Sigmoid colon (tissue), 7 donors: Measurements from ENCODE around the gene BBS12. TPM values are rescaled to one million over a fixed set of nuclear protein-coding genes. Genes with fewer than 3 reads are reported as not detected.

Experiments
- DNase-seq: peaks from one replicate; pipeline ENCODE4 v3.0.0-alpha.2; 2019
- H3K27ac ChIP-seq, 4 donors: fragments of 200-600 bp; sonication (generic); one replicate each; pipeline ENCODE4 v1.5.1; 2016 to 2019; ENCODE audit warnings: mild to moderate bottlenecking in 1 of 4
- H3K27me3 ChIP-seq, 3 donors: fragments of 200-600 bp; sonication (generic); one replicate each; pipeline ENCODE4 v1.5.1; 2019; ENCODE audit warnings: mild to moderate bottlenecking in 1 of 3
- H3K36me3 ChIP-seq, 4 donors: fragments of 200-600 bp; sonication (generic); one replicate each; pipeline ENCODE4 v1.5.1; 2016 to 2019
- H3K4me1 ChIP-seq, 4 donors: fragments of 200-600 bp; sonication (generic); one replicate each; pipeline ENCODE4 v1.5.1; 2017 to 2019
- H3K4me3 ChIP-seq, 4 donors: fragments of 200-600 bp; sonication (generic); one replicate each; pipeline ENCODE4 v1.5.1; 2017 to 2019; ENCODE audit warnings: mild to moderate bottlenecking in 2 of 4, moderate library complexity in 1 of 4
- H3K9me3 ChIP-seq, 4 donors: fragments of 200-600 bp in 3 of 4; sonication (generic) in 3 of 4; one replicate each; pipeline versions ENCODE4 v1.5.1 to v1.6.1; 2013 to 2019
- CTCF ChIP-seq, 4 experiments: fragments of 450-650 bp in 3 of 4; fragments of 200-600 bp in 1 of 4; IDR thresholded peaks; one replicate each; pipeline ENCODE4 v1.5.1; 2016 to 2019; ENCODE audit warnings: antibody characterized with exemption in 4 of 4, mild to moderate bottlenecking in 3 of 4, moderate library complexity in 2 of 4
- EP300 ChIP-seq, 4 donors: sonication (generic); formaldehyde crosslinking; IDR thresholded peaks; one replicate each; pipeline ENCODE4 v1.6.1; 2017; ENCODE audit warnings: antibody characterized with exemption in 4 of 4
- POLR2A ChIP-seq, 2 donors: fragments of 450-650 bp; IDR thresholded peaks; one replicate each; pipeline ENCODE4 v1.6.1; 2016; ENCODE audit warnings: antibody characterized with exemption in 2 of 2, mild to moderate bottlenecking in 2 of 2, moderate library complexity in 2 of 2
- POLR2AphosphoS5 ChIP-seq, 4 donors: sonication (generic); formaldehyde crosslinking; IDR thresholded peaks; one replicate each; pipeline ENCODE4 v1.6.1; 2017; ENCODE audit warnings: antibody characterized with exemption in 4 of 4
- WGBS, 2 donors: extraction: QIAGEN DNeasy Blood & Tissue Kit; methylation state at CpG; one replicate each; pipeline ENCODE4 v1.1.7; 2013; 5-methylcytosine and 5-hydroxymethylcytosine counted together
- intact Hi-C: fragments of 100-400 bp; cut with DNase I; formaldehyde crosslinking; loops from one replicate; pipeline ENCODE4 v1.15.1; 2023
- polyA plus RNA-seq, 3 donors: library from polyadenylated mRNA; stranded (reverse); fragments of 200-250 nt; gene quantifications; one replicate each; pipeline ENCODE4 v1.2.3, GENCODE V29; 2013
- total RNA-seq, 4 donors: library from RNA; depleted of rRNA; stranded (reverse); fragments of >200 nt; gene quantifications; one replicate each; pipeline ENCODE4 v1.1.0, GENCODE V29; 2016
- donor health status: healthy with polysubstance abuse.
- donor health status: Bipolar disorder and iron deficiency.
- donor health status: healthy.

The BBS12 gene
- total and polyA plus RNA-seq, 7 donors: 1.8 to 5.1 (median 3.4) TPM

GRCh38 chr4:122787940-122788339 is 55.4 kb downstream of the BBS12 start:
- no peak for TF ChIP-seq EP300 (IDR thresholded peaks at IDR 0.05)
- TF ChIP-seq POLR2A (IDR thresholded peaks at IDR 0.05): no peak
- TF ChIP-seq CTCF (IDR thresholded peaks at IDR 0.05): no peak
- TF ChIP-seq POLR2AphosphoS5 (IDR thresholded peaks at IDR 0.05): no peak
- Histone ChIP-seq H3K27ac (no peak overlapping the region), H3K4me3 (no peak overlapping the region), H3K9me3 (no peaks in the 10 kb centered on the region), H3K27me3 (no peaks in the 10 kb centered on the region), H3K36me3 (no peaks in the 10 kb centered on the region), H3K4me1 (peaks cover 0 to 15% (median 14%) of the 10 kb centered on the region in 4 donors)
- intact Hi-C loops: no loop called here
- no peak for DNase-seq
- WGBS, 2 donors: 64 to 92% methylated on average over 1 of the region's 1 CpG

GRCh38 chr4:122788935-122789334 is 56.4 kb downstream of the BBS12 start:
- Histone ChIP-seq H3K4me1 (peaks cover 0 to 5% (median 4%) of the 10 kb centered on the region in 4 donors), H3K27ac (no peak overlapping the region), H3K36me3 (no peaks in the 10 kb centered on the region), H3K27me3 (no peaks in the 10 kb centered on the region), H3K4me3 (no peak overlapping the region), H3K9me3 (no peaks in the 10 kb centered on the region)
- DNase-seq: no peak
- 94 to 95% methylated on average over 4 of the region's 4 CpGs for WGBS, 2 donors
- TF ChIP-seq CTCF (IDR thresholded peaks at IDR 0.05): no peak
- no peak for TF ChIP-seq POLR2AphosphoS5 (IDR thresholded peaks at IDR 0.05)
- no peak for TF ChIP-seq POLR2A (IDR thresholded peaks at IDR 0.05)
- no peak for TF ChIP-seq EP300 (IDR thresholded peaks at IDR 0.05)
- intact Hi-C loops: no loop called here

GRCh38 chr4:122793811-122794210 is 61.3 kb downstream of the BBS12 start:
- TF ChIP-seq POLR2AphosphoS5 (IDR thresholded peaks at IDR 0.05) (no peak), POLR2A (IDR thresholded peaks at IDR 0.05) (no peak), EP300 (IDR thresholded peaks at IDR 0.05) (no peak), CTCF (IDR thresholded peaks at IDR 0.05) (no peak)

More at GRCh38 chr4:122793811-122794210, 61.3 kb downstream of the BBS12 start:
- DNase-seq: no peak
- peaks cover 0 to 15% (median 9%) of the 10 kb centered on the region in 4 donors for H3K4me1 ChIP-seq
- H3K9me3 ChIP-seq: no peaks in the 10 kb centered on the region
- intact Hi-C loops: no loop called here
- H3K27ac ChIP-seq: no peak overlapping the region
- H3K27me3 ChIP-seq: no peaks in the 10 kb centered on the region
- H3K4me3 ChIP-seq: no peak overlapping the region
- no peaks in the 10 kb centered on the region for H3K36me3 ChIP-seq

Other genes with a start within 250 kb of the BBS12 start
- gene IL21, start 111.6 kb upstream of the BBS12 start, total RNA-seq: not detected
- under 1 TPM in 1 of 3 donors, not detected in 2; 0.63 TPM for gene IL21, start 111.6 kb upstream of the BBS12 start, polyA plus RNA-seq
- gene FGF2, start 94.1 kb downstream of the BBS12 start, total RNA-seq: 10 to 100 TPM; 37.4 to 54.7 (median 46.4) TPM
- 1 to 10 TPM in 2 of 3 donors, under 1 TPM in 1; 0.46 to 2.7 (median 1.8) TPM for gene FGF2, start 94.1 kb downstream of the BBS12 start, polyA plus RNA-seq
- gene NUDT6, start 189.9 kb downstream of the BBS12 start, total RNA-seq: 1 to 10 TPM; 5.0 to 9.4 (median 7.2) TPM
- 10 to 100 TPM in 1 of 3 donors, 1 to 10 TPM in 2; 5.9 to 10.4 (median 9.0) TPM for gene NUDT6, start 189.9 kb downstream of the BBS12 start, polyA plus RNA-seq